H9 (cell line): Measurements from ENCODE around the gene LINC00305. TPM values are rescaled to one million over a fixed set of nuclear protein-coding genes. Genes with fewer than 3 reads are reported as not detected.

ENCODE experiments used
- DNase-seq: peaks from one replicate; pipeline ENCODE4 v3.0.0-alpha.2; 2017
- H2AFZ ChIP-seq: one replicate; pipeline ENCODE4 v1.6.1; 2013; ENCODE audit warnings: mild to moderate bottlenecking, low read length, control low read depth, moderate library complexity
- H2AK5ac ChIP-seq: 2 replicates; pipeline ENCODE4 v1.6.1; 2013; ENCODE audit warnings: low read length, control low read depth, mixed read lengths; ENCODE audit not compliant: insufficient read length
- H2BK120ac ChIP-seq: one replicate; pipeline ENCODE4 v1.6.1; 2013; ENCODE audit warnings: low read depth, mild to moderate bottlenecking, low read length, control low read depth, inconsistent platforms; ENCODE audit not compliant: poor library complexity, severe bottlenecking
- H2BK12ac ChIP-seq: 2 replicates; pipeline ENCODE4 v1.6.1; 2013; ENCODE audit warnings: low read length, control low read depth, mixed read lengths, low read depth; ENCODE audit not compliant: insufficient read length
- H2BK15ac ChIP-seq: 2 replicates; pipeline ENCODE4 v1.6.1; 2013; ENCODE audit warnings: low read depth, low read length, control low read depth
- H2BK20ac ChIP-seq: one replicate; pipeline ENCODE4 v1.6.1; 2013; ENCODE audit warnings: low read depth, mild to moderate bottlenecking, low read length, control low read depth, inconsistent platforms; ENCODE audit not compliant: poor library complexity, severe bottlenecking
- H2BK5ac ChIP-seq: 2 replicates; pipeline ENCODE4 v1.6.1; 2013; ENCODE audit warnings: low read length, control low read depth, mixed read lengths; ENCODE audit not compliant: insufficient read length
- H3K14ac ChIP-seq: 2 replicates; pipeline ENCODE4 v1.6.1; 2013; ENCODE audit warnings: low read length, control low read depth; ENCODE audit not compliant: insufficient read depth
- H3K18ac ChIP-seq: 2 replicates; pipeline ENCODE4 v1.6.1; 2013; ENCODE audit warnings: low read depth, mild to moderate bottlenecking, mixed read lengths, low read length, control low read depth; ENCODE audit not compliant: insufficient read length
- H3K23ac ChIP-seq: 2 replicates; pipeline ENCODE4 v1.6.1; 2013; ENCODE audit warnings: low read length, control low read depth, mixed read lengths, low read depth; ENCODE audit not compliant: insufficient read length
- H3K23me2 ChIP-seq: 2 replicates; pipeline ENCODE4 v1.6.1; 2013; ENCODE audit warnings: low read depth, mild to moderate bottlenecking, mixed read lengths, low read length, control low read depth; ENCODE audit not compliant: insufficient read length, poor library complexity, severe bottlenecking
- H3K27ac ChIP-seq: 2 replicates; pipeline ENCODE4 v1.5.1; 2013; ENCODE audit warnings: low read length, control low read depth, mixed read lengths, low read depth; ENCODE audit not compliant: insufficient read length
- H3K27me3 ChIP-seq: 2 replicates; pipeline ENCODE4 v1.6.1; 2013; ENCODE audit warnings: low read length, control low read depth, inconsistent platforms; ENCODE audit not compliant: insufficient read depth
- H3K4ac ChIP-seq: 2 replicates; pipeline ENCODE4 v1.6.1; 2013; ENCODE audit warnings: low read depth, mild to moderate bottlenecking, control low read depth, inconsistent platforms, low read length, moderate library complexity
- H3K4me1 ChIP-seq: 2 replicates; pipeline ENCODE4 v1.6.1; 2013; ENCODE audit warnings: low read length, control low read depth, inconsistent platforms; ENCODE audit not compliant: insufficient read depth
- H3K4me2 ChIP-seq: 2 replicates; pipeline ENCODE4 v1.6.1; 2013; ENCODE audit warnings: low read length, control low read depth, mixed read lengths; ENCODE audit not compliant: insufficient read length, insufficient read depth
- H3K56ac ChIP-seq: 2 replicates; pipeline ENCODE4 v1.6.1; 2013; ENCODE audit warnings: low read depth, mild to moderate bottlenecking, mixed read lengths, low read length, control low read depth; ENCODE audit not compliant: insufficient read length
- H3K79me1 ChIP-seq: 2 replicates; pipeline ENCODE4 v1.6.1; 2013; ENCODE audit warnings: low read depth, mild to moderate bottlenecking, moderate library complexity, low read length, control low read depth, inconsistent platforms; ENCODE audit not compliant: insufficient read depth, poor library complexity, severe bottlenecking
- H3K79me2 ChIP-seq: 2 replicates; pipeline ENCODE4 v1.6.1; 2013; ENCODE audit warnings: low read length, control low read depth, inconsistent platforms; ENCODE audit not compliant: insufficient read depth
- H3K9ac ChIP-seq: 2 replicates; pipeline ENCODE4 v1.6.1; 2013; ENCODE audit warnings: low read length, control low read depth, mixed read lengths; ENCODE audit not compliant: insufficient read length; ENCODE audit errors: extremely low read depth
- H3K9me3 ChIP-seq: one replicate; pipeline ENCODE4 v1.6.1; 2013; ENCODE audit warnings: low read depth, low read length, inconsistent platforms; ENCODE audit not compliant: control insufficient read depth
- H3T11ph ChIP-seq: one replicate; pipeline ENCODE4 v1.6.1; 2013; ENCODE audit warnings: mild to moderate bottlenecking, low read length, control low read depth, inconsistent platforms
- H4K20me1 ChIP-seq: one replicate; pipeline ENCODE4 v1.6.1; 2013; ENCODE audit not compliant: control insufficient read depth, insufficient read length, insufficient read depth
- H4K5ac ChIP-seq: 2 replicates; pipeline ENCODE4 v1.6.1; 2013; ENCODE audit warnings: low read depth, mild to moderate bottlenecking, mixed read lengths, low read length, control low read depth; ENCODE audit not compliant: insufficient read length
- H4K8ac ChIP-seq: replicated peaks from 2 replicates; pipeline ENCODE4 v1.6.1; 2013; ENCODE audit warnings: low read length, control low read depth, mixed read lengths, low read depth; ENCODE audit not compliant: insufficient read length
- H4K91ac ChIP-seq: 2 replicates; pipeline ENCODE4 v1.6.1; 2013; ENCODE audit warnings: low read depth, mild to moderate bottlenecking, moderate library complexity, mixed read lengths, low read length, control low read depth; ENCODE audit not compliant: insufficient read length
- H3K27ac Mint-ChIP-seq, 3 experiments: 2 replicates in 2 of 3; 3 replicates in 1 of 3; pipeline ENCODE4 v1.8.0; 2020 to 2021; ENCODE audit warnings: mixed read lengths in 3 of 3, mild to moderate bottlenecking in 1 of 3, moderate library complexity in 1 of 3
- H3K27me3 Mint-ChIP-seq: 2 replicates; pipeline ENCODE4 v1.8.0; 2021; ENCODE audit warnings: low read depth, mild to moderate bottlenecking, moderate library complexity, mixed read lengths
- H3K36me3 Mint-ChIP-seq, 3 experiments: 2 replicates in 2 of 3; 3 replicates in 1 of 3; pipeline ENCODE4 v1.8.0; 2020 to 2021; ENCODE audit warnings: low read depth in 3 of 3, mixed read lengths in 3 of 3; ENCODE audit not compliant: insufficient read depth in 1 of 3
- H3K4me1 Mint-ChIP-seq, 2 experiments: 2 replicates each; pipeline ENCODE4 v1.8.0; 2020; ENCODE audit warnings: mixed read lengths in 2 of 2
- H3K4me3 Mint-ChIP-seq, 2 experiments: 2 replicates in 1 of 2; 3 replicates in 1 of 2; pipeline ENCODE4 v1.8.0; 2020 to 2021; ENCODE audit warnings: mild to moderate bottlenecking in 2 of 2, mixed read lengths in 2 of 2, moderate library complexity in 1 of 2
- H3K9me3 Mint-ChIP-seq, 2 experiments: 2 replicates in 1 of 2; 3 replicates in 1 of 2; pipeline ENCODE4 v1.8.0; 2020; ENCODE audit warnings: mild to moderate bottlenecking in 2 of 2, mixed read lengths in 2 of 2, moderate library complexity in 1 of 2
- CTCF ChIP-seq: fragments of 200-600 bp; sonication (generic); conservative IDR thresholded peaks from 3 replicates; pipeline ENCODE4 v1.8.0; 2021; ENCODE audit warnings: antibody characterized with exemption, mild to moderate bottlenecking
- WGBS: extraction: QIAGEN DNeasy Blood & Tissue Kit; methylation state at CpG from one replicate; pipeline ENCODE4 v1.1.7; 2013; ENCODE audit warnings: missing lambda C conversion rate, low lambda C conversion rate, mixed read lengths; ENCODE audit not compliant: insufficient read length; ENCODE audit errors: extremely low coverage; 5-methylcytosine and 5-hydroxymethylcytosine counted together
- total RNA-seq: library from RNA; stranded (reverse); gene quantifications from 2 replicates; pipeline ENCODE4 v1.2.1, GENCODE V29; 2021

The LINC00305 gene
- total RNA-seq, 1 experiment from 2014 or later: not detected

GRCh38 chr18:64042728-64043358 lies 106.0 kb downstream of the LINC00305 start:
- peaks cover 6 to 27% (median 9%) of the 10 kb centered on the region in 3 experiments for H3K36me3 Mint-ChIP-seq
- no peaks in the 10 kb centered on the region for H3K79me1 ChIP-seq
- no peak overlapping the region for H3K27ac ChIP-seq
- no peak overlapping the region for H3K23ac ChIP-seq
- peaks cover 3% of the 10 kb centered on the region in 2 experiments; a peak in 3 of 4 replicates for H3K4me1 Mint-ChIP-seq
- H3K23me2 ChIP-seq: no peaks in the 10 kb centered on the region
- no peak overlapping the region for H3K18ac ChIP-seq
- no peak overlapping the region for H3T11ph ChIP-seq
- H4K20me1 ChIP-seq: no peaks in the 10 kb centered on the region
- DNase-seq: no peak
- no peak overlapping the region for H2BK12ac ChIP-seq
- H2BK15ac ChIP-seq: no peak overlapping the region
- WGBS: no CpG with 5 or more reads among the region's 24 CpGs
- peaks cover 12% of the 10 kb centered on the region for H3K9me3 ChIP-seq
- no peak for TF ChIP-seq CTCF
- H3K27ac Mint-ChIP-seq: no peak overlapping the region
- no peaks in the 10 kb centered on the region for H3K27me3 ChIP-seq
- peaks cover 27 to 28% of the 10 kb centered on the region in 2 experiments for H3K9me3 Mint-ChIP-seq
- no peaks in the 10 kb centered on the region for H3K4me1 ChIP-seq
- H2AFZ ChIP-seq: no peak overlapping the region
- no peak overlapping the region for H4K8ac ChIP-seq
- no peak overlapping the region for H3K14ac ChIP-seq
- H3K4ac ChIP-seq: no peak overlapping the region
- no peak overlapping the region for H3K9ac ChIP-seq
- H4K5ac ChIP-seq: no peak overlapping the region
- H2BK120ac ChIP-seq: no peak overlapping the region
- H2BK20ac ChIP-seq: no peak overlapping the region
- no peak overlapping the region for H2BK5ac ChIP-seq
- H3K4me2 ChIP-seq: no peak overlapping the region
- H4K91ac ChIP-seq: no peak overlapping the region
- no peaks in the 10 kb centered on the region for H3K79me2 ChIP-seq
- H3K56ac ChIP-seq: no peak overlapping the region
- no peaks in the 10 kb centered on the region for H3K27me3 Mint-ChIP-seq
- no peak overlapping the region for H3K4me3 Mint-ChIP-seq
- no peak overlapping the region for H2AK5ac ChIP-seq
